IPS DF 6.9 (cell line): Measurements from ENCODE around the gene PIWIL4.
A peak's percentile ranks its signal among the peaks of the same experiment; 100 is the strongest.

Experiments used
- DNase-seq: peaks from one replicate; pipeline ENCODE4 v3.0.0-alpha.2; 2013; ENCODE audit warnings: low read depth, low spot score
- H3K27ac ChIP-seq: one replicate; pipeline ENCODE4 v1.5.1; 2013; ENCODE audit warnings: low read length, control low read depth
- H3K27me3 ChIP-seq: 2 replicates; pipeline ENCODE4 v1.6.1; 2013; ENCODE audit warnings: mild to moderate bottlenecking, low read length; ENCODE audit not compliant: control insufficient read depth, insufficient read depth
- H3K36me3 ChIP-seq: 2 replicates; pipeline ENCODE4 v1.6.1; 2013; ENCODE audit warnings: low read length; ENCODE audit not compliant: control insufficient read depth, insufficient read depth
- H3K4me1 ChIP-seq: 2 replicates; pipeline ENCODE4 v1.6.1; 2013; ENCODE audit warnings: low read length; ENCODE audit not compliant: control insufficient read depth, insufficient read depth
- H3K4me3 ChIP-seq: 2 replicates; pipeline ENCODE4 v1.5.1; 2013; ENCODE audit warnings: mild to moderate bottlenecking, low read length
- H3K9me3 ChIP-seq: 2 replicates; pipeline ENCODE4 v1.6.1; 2013; ENCODE audit warnings: low read length, inconsistent platforms; ENCODE audit not compliant: control insufficient read depth, insufficient read depth
- WGBS: extraction: QIAGEN DNeasy Blood & Tissue Kit; methylation state at CpG from one replicate; pipeline ENCODE4 v1.1.7; 2013; ENCODE audit warnings: mixed read lengths, missing lambda C conversion rate; ENCODE audit not compliant: insufficient read length, insufficient coverage; 5-methylcytosine and 5-hydroxymethylcytosine counted together

Gene PIWIL4

DNA sequence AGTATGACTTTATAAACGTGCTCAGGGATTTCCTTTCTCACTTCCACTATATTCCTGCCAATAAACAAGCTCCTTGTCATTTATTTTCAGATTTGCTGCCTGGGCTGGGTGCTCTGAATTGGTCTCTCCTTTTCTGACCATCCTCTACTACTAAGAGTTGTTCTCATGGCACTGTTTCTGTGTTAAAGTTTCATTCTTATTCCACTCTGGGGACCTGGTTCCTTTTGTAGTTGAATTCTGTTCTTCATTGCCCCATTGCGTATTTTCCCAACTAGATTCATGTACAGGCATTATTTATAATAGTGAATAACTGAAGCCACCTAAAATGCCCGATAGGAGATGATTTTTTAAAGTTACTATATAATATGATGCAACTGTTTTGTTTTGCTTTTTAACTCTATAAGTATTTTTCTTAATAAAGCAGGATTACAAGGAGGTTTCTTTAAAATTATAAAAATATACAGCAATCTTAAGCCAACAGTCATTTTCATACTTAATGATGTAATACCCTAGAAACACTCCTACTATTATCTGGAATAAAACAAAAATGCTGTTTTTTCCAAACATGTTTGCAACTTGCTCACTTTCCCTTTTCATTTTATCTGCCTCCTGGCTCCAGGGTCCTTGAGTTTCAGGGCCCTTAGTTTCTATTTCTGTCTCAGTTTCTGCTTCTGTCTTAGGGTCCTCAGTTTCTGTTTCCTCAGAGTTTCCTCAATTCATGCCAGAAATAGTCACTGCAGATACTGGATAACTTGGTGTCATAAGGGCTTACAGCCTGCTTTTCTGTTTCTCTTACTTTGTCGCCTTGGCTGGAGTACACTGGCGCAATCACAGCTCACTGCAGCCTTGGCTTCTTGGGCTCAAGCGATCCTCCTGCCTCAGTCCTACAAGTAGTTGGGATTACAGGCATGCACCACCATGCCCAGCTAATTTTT, 33.2 kb upstream of the PIWIL4 start:
- no peaks in the 10 kb centered on the region for H3K36me3 ChIP-seq
- H3K9me3 ChIP-seq: no peaks in the 10 kb centered on the region
- H3K4me1 ChIP-seq: no peaks in the 10 kb centered on the region
- H3K4me3 ChIP-seq: no peak overlapping the region
- H3K27me3 ChIP-seq: no peaks in the 10 kb centered on the region
- no peak overlapping the region for H3K27ac ChIP-seq
- no peak for DNase-seq
- no CpG with 5 or more reads among the region's 6 CpGs for WGBS

DNA sequence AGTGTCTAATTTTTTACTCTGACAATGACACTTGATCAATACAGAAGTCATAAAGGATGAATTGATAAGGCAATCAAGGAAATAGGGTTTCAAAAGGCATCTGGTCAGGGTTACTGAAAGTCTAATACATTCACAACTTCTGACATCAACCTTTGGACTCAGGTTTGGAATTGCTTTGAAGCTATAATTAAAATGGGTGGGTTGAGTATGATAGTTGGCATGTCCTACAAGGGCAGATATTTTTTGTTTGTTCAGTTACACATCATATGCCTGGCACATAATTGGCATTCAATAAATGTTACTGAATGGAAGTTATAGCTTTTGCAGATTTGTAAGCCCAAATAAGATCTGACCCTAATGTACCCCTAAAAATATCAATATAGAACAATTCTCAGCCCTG, 30.8 kb upstream of the PIWIL4 start:
- H3K9me3 ChIP-seq: no peaks in the 10 kb centered on the region
- H3K36me3 ChIP-seq: no peaks in the 10 kb centered on the region
- no peaks in the 10 kb centered on the region for H3K27me3 ChIP-seq
- H3K27ac ChIP-seq: no peak overlapping the region
- no peak for DNase-seq
- H3K4me3 ChIP-seq: no peak overlapping the region
- H3K4me1 ChIP-seq: no peaks in the 10 kb centered on the region

- no peak overlapping the region for H3K27ac ChIP-seq
- WGBS: no CpG with 5 or more reads among the region's 3 CpGs
- H3K27me3 ChIP-seq: no peaks in the 10 kb centered on the region
- no peaks in the 10 kb centered on the region for H3K4me1 ChIP-seq
- DNase-seq: no peak
- H3K4me3 ChIP-seq: no peak overlapping the region
- no peaks in the 10 kb centered on the region for H3K9me3 ChIP-seq
- no peaks in the 10 kb centered on the region for H3K36me3 ChIP-seq
These were observed 30.1 kb upstream of the PIWIL4 start for GRCh38 chr11:94537031-94537600.

- no peak overlapping the region for H3K4me3 ChIP-seq
- no peaks in the 10 kb centered on the region for H3K9me3 ChIP-seq
- no peaks in the 10 kb centered on the region for H3K27me3 ChIP-seq
- no peaks in the 10 kb centered on the region for H3K36me3 ChIP-seq
- H3K27ac ChIP-seq: no peak overlapping the region
- no CpG with 5 or more reads among the region's 1 CpG for WGBS
- H3K4me1 ChIP-seq: no peaks in the 10 kb centered on the region
- DNase-seq: no peak
These were observed 27.7 kb upstream of the PIWIL4 start for GRCh38 chr11:94539420-94539819.

- DNase-seq: no peak
- peak within 1 kb of the TSS; percentile 57; the same call in 1 of the 2 replicates for H3K4me3 ChIP-seq
- no peaks in the 10 kb centered on the region for H3K36me3 ChIP-seq
- H3K27me3 ChIP-seq: peaks cover 3% of the 10 kb centered on the region; the same call in 1 of the 2 replicates
- no CpG with 5 or more reads among the region's 109 CpGs for WGBS
- H3K9me3 ChIP-seq: no peaks in the 10 kb centered on the region
- no peaks in the 10 kb centered on the region; the same call in 1 of the 2 replicates for H3K4me1 ChIP-seq
- H3K27ac ChIP-seq: no peak within 1 kb of the TSS
These were observed 23.2 kb upstream of the PIWIL4 start, which contains the start of gene FUT4 for GRCh38 chr11:94543695-94544645. Gene FUT4 (plus strand): TSS chr11:94543921. CDS start chr11:94544134, 213 bp downstream.

DNA sequence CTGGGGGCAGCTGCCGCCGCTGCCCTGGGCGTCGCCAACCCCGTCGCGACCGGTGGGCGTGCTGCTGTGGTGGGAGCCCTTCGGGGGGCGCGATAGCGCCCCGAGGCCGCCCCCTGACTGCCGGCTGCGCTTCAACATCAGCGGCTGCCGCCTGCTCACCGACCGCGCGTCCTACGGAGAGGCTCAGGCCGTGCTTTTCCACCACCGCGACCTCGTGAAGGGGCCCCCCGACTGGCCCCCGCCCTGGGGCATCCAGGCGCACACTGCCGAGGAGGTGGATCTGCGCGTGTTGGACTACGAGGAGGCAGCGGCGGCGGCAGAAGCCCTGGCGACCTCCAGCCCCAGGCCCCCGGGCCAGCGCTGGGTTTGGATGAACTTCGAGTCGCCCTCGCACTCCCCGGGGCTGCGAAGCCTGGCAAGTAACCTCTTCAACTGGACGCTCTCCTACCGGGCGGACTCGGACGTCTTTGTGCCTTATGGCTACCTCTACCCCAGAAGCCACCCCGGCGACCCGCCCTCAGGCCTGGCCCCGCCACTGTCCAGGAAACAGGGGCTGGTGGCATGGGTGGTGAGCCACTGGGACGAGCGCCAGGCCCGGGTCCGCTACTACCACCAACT, 22.4 kb upstream of the PIWIL4 start:
- WGBS: no CpG with 5 or more reads among the region's 59 CpGs
- Histone ChIP-seq H3K4me3 (peak overlapping the region; percentile 57; the same call in 1 of the 2 replicates), H3K27ac (no peak overlapping the region), H3K27me3 (peaks cover 3% of the 10 kb centered on the region; the same call in 1 of the 2 replicates), H3K4me1 (no peaks in the 10 kb centered on the region; the same call in 1 of the 2 replicates), H3K36me3 (no peaks in the 10 kb centered on the region), H3K9me3 (no peaks in the 10 kb centered on the region)
- no peak for DNase-seq

DNA sequence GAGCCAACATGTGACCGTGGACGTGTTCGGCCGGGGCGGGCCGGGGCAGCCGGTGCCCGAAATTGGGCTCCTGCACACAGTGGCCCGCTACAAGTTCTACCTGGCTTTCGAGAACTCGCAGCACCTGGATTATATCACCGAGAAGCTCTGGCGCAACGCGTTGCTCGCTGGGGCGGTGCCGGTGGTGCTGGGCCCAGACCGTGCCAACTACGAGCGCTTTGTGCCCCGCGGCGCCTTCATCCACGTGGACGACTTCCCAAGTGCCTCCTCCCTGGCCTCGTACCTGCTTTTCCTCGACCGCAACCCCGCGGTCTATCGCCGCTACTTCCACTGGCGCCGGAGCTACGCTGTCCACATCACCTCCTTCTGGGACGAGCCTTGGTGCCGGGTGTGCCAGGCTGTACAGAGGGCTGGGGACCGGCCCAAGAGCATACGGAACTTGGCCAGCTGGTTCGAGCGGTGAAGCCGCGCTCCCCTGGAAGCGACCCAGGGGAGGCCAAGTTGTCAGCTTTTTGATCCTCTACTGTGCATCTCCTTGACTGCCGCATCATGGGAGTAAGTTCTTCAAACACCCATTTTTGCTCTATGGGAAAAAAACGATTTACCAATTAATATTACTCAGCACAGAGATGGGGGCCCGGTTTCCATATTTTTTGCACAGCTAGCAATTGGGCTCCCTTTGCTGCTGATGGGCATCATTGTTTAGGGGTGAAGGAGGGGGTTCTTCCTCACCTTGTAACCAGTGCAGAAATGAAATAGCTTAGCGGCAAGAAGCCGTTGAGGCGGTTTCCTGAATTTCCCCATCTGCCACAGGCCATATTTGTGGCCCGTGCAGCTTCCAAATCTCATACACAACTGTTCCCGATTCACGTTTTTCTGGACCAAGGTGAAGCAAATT, 21.7 kb upstream of the PIWIL4 start:
- Histone ChIP-seq H3K4me3 (peak overlapping the region; percentile 57; the same call in 1 of the 2 replicates), H3K36me3 (no peaks in the 10 kb centered on the region), H3K27ac (no peak overlapping the region), H3K27me3 (peaks cover 3% of the 10 kb centered on the region; the same call in 1 of the 2 replicates), H3K4me1 (no peaks in the 10 kb centered on the region; the same call in 1 of the 2 replicates), H3K9me3 (no peaks in the 10 kb centered on the region)
- DNase-seq: no peak
- WGBS: no CpG with 5 or more reads among the region's 54 CpGs

- no CpG with 5 or more reads among the region's 2 CpGs for WGBS
- no peak overlapping the region; the same call in 1 of the 2 replicates for H3K4me3 ChIP-seq
- no peak for DNase-seq
These were observed 21.1 kb upstream of the PIWIL4 start for GRCh38 chr11:94546162-94546470.

GRCh38 chr11:94546886-94547285, 20.3 kb upstream of the PIWIL4 start:
- DNase-seq: no peak
- H3K4me3 ChIP-seq: no peak overlapping the region
- no peaks in the 10 kb centered on the region; the same call in 1 of the 2 replicates for H3K4me1 ChIP-seq
- no peaks in the 10 kb centered on the region for H3K9me3 ChIP-seq
- peaks cover 3% of the 10 kb centered on the region; the same call in 1 of the 2 replicates for H3K27me3 ChIP-seq
- no CpG with 5 or more reads among the region's 1 CpG for WGBS
- H3K27ac ChIP-seq: no peak overlapping the region
- H3K36me3 ChIP-seq: no peaks in the 10 kb centered on the region

More at GRCh38 chr11:94546162-94546470, 21.1 kb upstream of the PIWIL4 start:
- H3K27ac ChIP-seq: no peak overlapping the region
- H3K36me3 ChIP-seq: no peaks in the 10 kb centered on the region
- no peaks in the 10 kb centered on the region for H3K9me3 ChIP-seq
- peaks cover 3% of the 10 kb centered on the region; the same call in 1 of the 2 replicates for H3K27me3 ChIP-seq
- H3K4me1 ChIP-seq: no peaks in the 10 kb centered on the region; the same call in 1 of the 2 replicates
